H9 (cell line): ENCODE results near the gene OR2AJ1. TPM values are rescaled to one million over a fixed set of nuclear protein-coding genes. Genes with fewer than 3 reads are reported as not detected.

Experiments used
- DNase-seq: peaks from one replicate; pipeline ENCODE4 v3.0.0-alpha.2; 2017
- H2AFZ ChIP-seq: one replicate; pipeline ENCODE4 v1.6.1; 2013; ENCODE audit warnings: mild to moderate bottlenecking, low read length, control low read depth, moderate library complexity
- H2AK5ac ChIP-seq: 2 replicates; pipeline ENCODE4 v1.6.1; 2013; ENCODE audit warnings: low read length, control low read depth, mixed read lengths; ENCODE audit not compliant: insufficient read length
- H2BK120ac ChIP-seq: one replicate; pipeline ENCODE4 v1.6.1; 2013; ENCODE audit warnings: low read depth, mild to moderate bottlenecking, low read length, control low read depth, inconsistent platforms; ENCODE audit not compliant: poor library complexity, severe bottlenecking
- H2BK12ac ChIP-seq: 2 replicates; pipeline ENCODE4 v1.6.1; 2013; ENCODE audit warnings: low read length, control low read depth, mixed read lengths, low read depth; ENCODE audit not compliant: insufficient read length
- H2BK15ac ChIP-seq: 2 replicates; pipeline ENCODE4 v1.6.1; 2013; ENCODE audit warnings: low read depth, low read length, control low read depth
- H2BK20ac ChIP-seq: one replicate; pipeline ENCODE4 v1.6.1; 2013; ENCODE audit warnings: low read depth, mild to moderate bottlenecking, low read length, control low read depth, inconsistent platforms; ENCODE audit not compliant: poor library complexity, severe bottlenecking
- H2BK5ac ChIP-seq: 2 replicates; pipeline ENCODE4 v1.6.1; 2013; ENCODE audit warnings: low read length, control low read depth, mixed read lengths; ENCODE audit not compliant: insufficient read length
- H3K14ac ChIP-seq: 2 replicates; pipeline ENCODE4 v1.6.1; 2013; ENCODE audit warnings: low read length, control low read depth; ENCODE audit not compliant: insufficient read depth
- H3K18ac ChIP-seq: 2 replicates; pipeline ENCODE4 v1.6.1; 2013; ENCODE audit warnings: low read depth, mild to moderate bottlenecking, mixed read lengths, low read length, control low read depth; ENCODE audit not compliant: insufficient read length
- H3K23ac ChIP-seq: 2 replicates; pipeline ENCODE4 v1.6.1; 2013; ENCODE audit warnings: low read length, control low read depth, mixed read lengths, low read depth; ENCODE audit not compliant: insufficient read length
- H3K23me2 ChIP-seq: 2 replicates; pipeline ENCODE4 v1.6.1; 2013; ENCODE audit warnings: low read depth, mild to moderate bottlenecking, mixed read lengths, low read length, control low read depth; ENCODE audit not compliant: insufficient read length, poor library complexity, severe bottlenecking
- H3K27ac ChIP-seq: 2 replicates; pipeline ENCODE4 v1.5.1; 2013; ENCODE audit warnings: low read length, control low read depth, mixed read lengths, low read depth; ENCODE audit not compliant: insufficient read length
- H3K27me3 ChIP-seq: 2 replicates; pipeline ENCODE4 v1.6.1; 2013; ENCODE audit warnings: low read length, control low read depth, inconsistent platforms; ENCODE audit not compliant: insufficient read depth
- H3K4ac ChIP-seq: 2 replicates; pipeline ENCODE4 v1.6.1; 2013; ENCODE audit warnings: low read depth, mild to moderate bottlenecking, control low read depth, inconsistent platforms, low read length, moderate library complexity
- H3K4me1 ChIP-seq: 2 replicates; pipeline ENCODE4 v1.6.1; 2013; ENCODE audit warnings: low read length, control low read depth, inconsistent platforms; ENCODE audit not compliant: insufficient read depth
- H3K4me2 ChIP-seq: 2 replicates; pipeline ENCODE4 v1.6.1; 2013; ENCODE audit warnings: low read length, control low read depth, mixed read lengths; ENCODE audit not compliant: insufficient read length, insufficient read depth
- H3K56ac ChIP-seq: 2 replicates; pipeline ENCODE4 v1.6.1; 2013; ENCODE audit warnings: low read depth, mild to moderate bottlenecking, mixed read lengths, low read length, control low read depth; ENCODE audit not compliant: insufficient read length
- H3K79me1 ChIP-seq: 2 replicates; pipeline ENCODE4 v1.6.1; 2013; ENCODE audit warnings: low read depth, mild to moderate bottlenecking, moderate library complexity, low read length, control low read depth, inconsistent platforms; ENCODE audit not compliant: insufficient read depth, poor library complexity, severe bottlenecking
- H3K79me2 ChIP-seq: 2 replicates; pipeline ENCODE4 v1.6.1; 2013; ENCODE audit warnings: low read length, control low read depth, inconsistent platforms; ENCODE audit not compliant: insufficient read depth
- H3K9ac ChIP-seq: 2 replicates; pipeline ENCODE4 v1.6.1; 2013; ENCODE audit warnings: low read length, control low read depth, mixed read lengths; ENCODE audit not compliant: insufficient read length; ENCODE audit errors: extremely low read depth
- H3K9me3 ChIP-seq: one replicate; pipeline ENCODE4 v1.6.1; 2013; ENCODE audit warnings: low read depth, low read length, inconsistent platforms; ENCODE audit not compliant: control insufficient read depth
- H3T11ph ChIP-seq: one replicate; pipeline ENCODE4 v1.6.1; 2013; ENCODE audit warnings: mild to moderate bottlenecking, low read length, control low read depth, inconsistent platforms
- H4K20me1 ChIP-seq: one replicate; pipeline ENCODE4 v1.6.1; 2013; ENCODE audit not compliant: control insufficient read depth, insufficient read length, insufficient read depth
- H4K5ac ChIP-seq: 2 replicates; pipeline ENCODE4 v1.6.1; 2013; ENCODE audit warnings: low read depth, mild to moderate bottlenecking, mixed read lengths, low read length, control low read depth; ENCODE audit not compliant: insufficient read length
- H4K8ac ChIP-seq: replicated peaks from 2 replicates; pipeline ENCODE4 v1.6.1; 2013; ENCODE audit warnings: low read length, control low read depth, mixed read lengths, low read depth; ENCODE audit not compliant: insufficient read length
- H4K91ac ChIP-seq: 2 replicates; pipeline ENCODE4 v1.6.1; 2013; ENCODE audit warnings: low read depth, mild to moderate bottlenecking, moderate library complexity, mixed read lengths, low read length, control low read depth; ENCODE audit not compliant: insufficient read length
- H3K27ac Mint-ChIP-seq, 3 experiments: 2 replicates in 2 of 3; 3 replicates in 1 of 3; pipeline ENCODE4 v1.8.0; 2020 to 2021; ENCODE audit warnings: mixed read lengths in 3 of 3, mild to moderate bottlenecking in 1 of 3, moderate library complexity in 1 of 3
- H3K27me3 Mint-ChIP-seq: 2 replicates; pipeline ENCODE4 v1.8.0; 2021; ENCODE audit warnings: low read depth, mild to moderate bottlenecking, moderate library complexity, mixed read lengths
- H3K36me3 Mint-ChIP-seq, 3 experiments: 2 replicates in 2 of 3; 3 replicates in 1 of 3; pipeline ENCODE4 v1.8.0; 2020 to 2021; ENCODE audit warnings: low read depth in 3 of 3, mixed read lengths in 3 of 3; ENCODE audit not compliant: insufficient read depth in 1 of 3
- H3K4me1 Mint-ChIP-seq, 2 experiments: 2 replicates each; pipeline ENCODE4 v1.8.0; 2020; ENCODE audit warnings: mixed read lengths in 2 of 2
- H3K4me3 Mint-ChIP-seq, 2 experiments: 2 replicates in 1 of 2; 3 replicates in 1 of 2; pipeline ENCODE4 v1.8.0; 2020 to 2021; ENCODE audit warnings: mild to moderate bottlenecking in 2 of 2, mixed read lengths in 2 of 2, moderate library complexity in 1 of 2
- H3K9me3 Mint-ChIP-seq, 2 experiments: 2 replicates in 1 of 2; 3 replicates in 1 of 2; pipeline ENCODE4 v1.8.0; 2020; ENCODE audit warnings: mild to moderate bottlenecking in 2 of 2, mixed read lengths in 2 of 2, moderate library complexity in 1 of 2
- CTCF ChIP-seq: fragments of 200-600 bp; sonication (generic); conservative IDR thresholded peaks from 3 replicates; pipeline ENCODE4 v1.8.0; 2021; ENCODE audit warnings: antibody characterized with exemption, mild to moderate bottlenecking
- WGBS: extraction: QIAGEN DNeasy Blood & Tissue Kit; methylation state at CpG from one replicate; pipeline ENCODE4 v1.1.7; 2013; ENCODE audit warnings: missing lambda C conversion rate, low lambda C conversion rate, mixed read lengths; ENCODE audit not compliant: insufficient read length; ENCODE audit errors: extremely low coverage; 5-methylcytosine and 5-hydroxymethylcytosine counted together
- total RNA-seq: library from RNA; stranded (reverse); gene quantifications from 2 replicates; pipeline ENCODE4 v1.2.1, GENCODE V29; 2021

Gene OR2AJ1
- total RNA-seq, 1 experiment from 2014 or later, result not detected

DNA sequence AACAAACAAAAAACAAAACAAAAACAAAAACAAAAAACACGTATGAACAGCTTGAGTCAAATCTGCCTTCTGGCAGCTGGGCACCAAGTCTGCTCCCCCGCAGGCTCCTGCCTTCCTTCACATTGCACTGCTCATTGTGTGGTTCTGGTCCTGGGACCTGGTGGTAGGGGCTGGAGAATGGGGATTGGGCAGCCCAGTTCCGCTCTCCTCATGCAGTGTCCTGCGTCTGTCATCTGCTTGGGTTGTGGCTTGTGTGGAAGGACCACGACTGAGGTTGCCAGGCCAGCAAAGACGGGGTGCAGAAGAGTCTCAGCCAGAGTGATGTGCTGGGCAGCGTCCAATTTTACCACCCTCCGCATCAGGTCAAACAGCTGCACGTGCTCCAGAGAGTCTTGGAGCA lies 11.1 kb downstream of the OR2AJ1 start:
- Histone ChIP-seq H3K23ac (no peak overlapping the region), H3K9me3 (peaks cover 4% of the 10 kb centered on the region), H2BK5ac (no peak overlapping the region), H3K79me1 (no peaks in the 10 kb centered on the region), H4K5ac (no peak overlapping the region), H2BK120ac (no peak overlapping the region), H3T11ph (no peak overlapping the region), H3K14ac (no peak overlapping the region), H3K4me1 (no peaks in the 10 kb centered on the region), H3K18ac (no peak overlapping the region), H4K20me1 (no peaks in the 10 kb centered on the region), H2AFZ (no peak overlapping the region), H2AK5ac (no peak overlapping the region), H2BK15ac (no peak overlapping the region), H4K8ac (no peak overlapping the region), H4K91ac (no peak overlapping the region), H3K27me3 (no peaks in the 10 kb centered on the region), H3K4me2 (no peak overlapping the region), H3K23me2 (no peaks in the 10 kb centered on the region), H3K56ac (no peak overlapping the region), H3K9ac (no peak overlapping the region), H2BK12ac (no peak overlapping the region), H3K4ac (no peak overlapping the region), H3K27ac (no peak overlapping the region), H2BK20ac (no peak overlapping the region), H3K79me2 (no peaks in the 10 kb centered on the region)
- TF ChIP-seq CTCF, result no peak
- Mint-ChIP-seq H3K4me3 (no peak overlapping the region), H3K27me3 (peaks cover 1% of the 10 kb centered on the region; the same call in 1 of the 2 replicates), H3K27ac (no peak overlapping the region), H3K4me1 (no peaks in the 10 kb centered on the region), H3K36me3 (peaks cover 8 to 11% (median 9%) of the 10 kb centered on the region in 3 experiments; a peak in 4 of 7 replicates), H3K9me3 (peaks cover 55 to 57% of the 10 kb centered on the region in 2 experiments)
- WGBS, result no CpG with 5 or more reads among the region's 9 CpGs
- no peak for DNase-seq
